Activated CD4-positive, alpha-beta T cell treated with anti-CD3 and anti-CD28 coated beads, Interleukin-2, amount 50 U/mL, for 4 hours (primary cell): Measurements from ENCODE around the gene MRPL9.

Experiments
- DNase-seq, 2 experiments: peaks; one replicate each; pipeline ENCODE4 v3.0.0-alpha.2; 2020

The MRPL9 gene

DNA sequence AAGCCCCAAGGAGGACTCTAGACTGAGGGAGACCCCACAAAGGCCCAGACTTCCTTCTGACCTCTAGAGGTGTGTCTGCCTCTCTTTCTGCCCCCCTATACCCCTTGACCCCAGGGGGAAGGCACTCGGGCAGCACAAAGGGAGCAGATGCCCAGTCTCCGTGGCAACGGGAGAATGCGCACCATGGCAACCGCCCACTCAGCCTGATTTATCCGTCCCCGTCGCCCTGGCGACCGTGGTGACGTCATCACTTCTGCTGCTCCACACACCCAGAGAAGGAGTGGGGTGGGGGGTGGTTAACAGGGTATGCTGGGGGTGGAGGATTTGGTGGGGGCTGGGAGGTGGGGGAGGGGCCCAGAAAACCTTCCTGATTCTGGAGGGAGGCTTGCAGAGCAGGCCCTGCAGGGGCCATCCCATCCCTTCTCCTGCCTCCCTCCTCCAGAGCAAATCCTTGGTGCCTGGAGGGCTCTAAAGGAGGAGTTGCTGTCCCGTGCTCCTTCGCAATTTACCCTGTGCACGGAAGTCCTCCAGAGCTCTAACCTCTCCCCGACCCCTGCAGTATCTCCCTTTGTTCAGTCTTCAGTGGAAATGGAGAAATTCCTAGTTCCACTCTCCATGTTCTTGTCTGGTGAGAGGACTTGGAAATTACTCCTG is 53.0 kb downstream of the MRPL9 start:
- peak; percentile 35 to 39 for DNase-seq
